B cell (primary cell): ENCODE data around the gene CCDC59. TPM values are rescaled to one million over a fixed set of nuclear protein-coding genes. Genes with fewer than 3 reads are reported as not detected.

Experiments used
- ATAC-seq: fragments of 200-7000 bp; cut with Tn5 transposase; one replicate; pipeline ENCODE4 v1.10.0; 2021; ENCODE audit warnings: low read depth, mild to moderate bottlenecking, moderate number of reproducible peaks, moderate library complexity
- CTCF ChIA-PET: fragments of 350-600 bp; sonication (Branson Sonifier 250); formaldehyde crosslinking; loops from one replicate; lab custom pipeline; 2021; ENCODE audit warnings: antibody characterized with exemption, inconsistent platforms; lab: Charles Lee
- POLR2A ChIA-PET: fragments of 350-600 bp; sonication (Branson Sonifier 250); formaldehyde crosslinking; loops from one replicate; lab custom pipeline; 2021; ENCODE audit warnings: antibody characterized with exemption; lab: Charles Lee
- DNase-seq: peaks from one replicate; pipeline ENCODE4 v3.0.0; 2013
- H2AFZ ChIP-seq: 2 replicates; pipeline ENCODE4 v1.6.1; 2012; ENCODE audit warnings: mild to moderate bottlenecking, low read depth, low read length; ENCODE audit not compliant: insufficient read depth, poor library complexity, severe bottlenecking
- H3K27ac ChIP-seq, 2 donors: 1 replicate in 1 of 2; 2 replicates in 1 of 2; pipeline ENCODE4 v1.5.1; 2012 to 2013; ENCODE audit warnings: low read length in 2 of 2, mild to moderate bottlenecking in 2 of 2, moderate library complexity in 1 of 2
- H3K27me3 ChIP-seq, 4 experiments: fragments of 200-600 bp in 1 of 4; sonication (generic) in 1 of 4; replicated peaks in 1 of 4; 1 replicate in 2 of 4; 2 replicates in 2 of 4; pipeline versions ENCODE4 v1.6.1 to v1.7.0; 2013 to 2016; ENCODE audit warnings: low read length in 3 of 4, mild to moderate bottlenecking in 2 of 4, mixed read lengths in 1 of 4, moderate library complexity in 1 of 4; ENCODE audit not compliant: insufficient read depth in 4 of 4, control insufficient read depth in 3 of 4; ENCODE audit errors: control extremely low read depth in 1 of 4
- H3K36me3 ChIP-seq, 2 experiments: replicated peaks in 1 of 2; 1 replicate in 1 of 2; 2 replicates in 1 of 2; pipeline versions ENCODE4 v1.6.1 to v1.7.1; 2013; ENCODE audit warnings: low read length in 1 of 2; ENCODE audit not compliant: insufficient read depth in 2 of 2, control insufficient read depth in 1 of 2; ENCODE audit errors: control extremely low read depth in 1 of 2, extremely low read depth in 1 of 2
- H3K4me1 ChIP-seq, 2 donors: fragments of 200-600 bp in 1 of 2; sonication (generic) in 1 of 2; 1 replicate in 1 of 2; 2 replicates in 1 of 2; pipeline versions ENCODE4 v1.5.1 to v1.6.1; 2013 to 2017; ENCODE audit warnings: low read length in 2 of 2; ENCODE audit not compliant: control insufficient read depth in 2 of 2, insufficient read depth in 2 of 2
- H3K4me2 ChIP-seq: replicated peaks from 2 replicates; pipeline ENCODE3; 2012; ENCODE audit warnings: mild to moderate bottlenecking, low read depth, low read length; ENCODE audit not compliant: poor library complexity, severe bottlenecking
- H3K4me3 ChIP-seq, 5 experiments: fragments of 200-600 bp in 1 of 5; sonication (generic) in 1 of 5; 1 replicate in 3 of 5; 2 replicates in 2 of 5; pipeline versions ENCODE4 v1.5.1 to v1.7.0; 2011 to 2016; ENCODE audit warnings: low read length in 4 of 5, mild to moderate bottlenecking in 4 of 5, low read depth in 2 of 5, control low read depth in 1 of 5, moderate library complexity in 1 of 5; ENCODE audit not compliant: insufficient read depth in 1 of 5; ENCODE audit errors: control extremely low read depth in 1 of 5, extremely low read depth in 1 of 5
- H3K79me2 ChIP-seq: fragments of 200-600 bp; sonication (generic); one replicate; pipeline ENCODE4 v1.6.0; 2016; ENCODE audit warnings: low read length; ENCODE audit not compliant: control insufficient read depth, insufficient read depth
- H3K9ac ChIP-seq: fragments of 200-600 bp; sonication (generic); 2 replicates; pipeline ENCODE4 v1.6.1; 2017; ENCODE audit warnings: mild to moderate bottlenecking, low read length, moderate library complexity
- H3K9me3 ChIP-seq, 3 donors: one replicate each; pipeline versions ENCODE4 v1.6.1 to v1.7.1; 2013; ENCODE audit warnings: low read length in 2 of 3; ENCODE audit not compliant: control insufficient read depth in 2 of 3, insufficient read depth in 1 of 3; ENCODE audit errors: control extremely low read depth in 1 of 3
- H4K20me1 ChIP-seq: 2 replicates; pipeline ENCODE4 v1.6.0; 2012; ENCODE audit warnings: mild to moderate bottlenecking, low read length; ENCODE audit not compliant: insufficient read depth, control insufficient read depth, poor library complexity, severe bottlenecking
- H3K27ac Mint-ChIP-seq: one replicate; pipeline ENCODE4 v1.8.0; 2021; ENCODE audit warnings: mixed read lengths
- H3K27me3 Mint-ChIP-seq: one replicate; pipeline ENCODE4 v1.8.0; 2021; ENCODE audit warnings: mixed read lengths
- H3K4me1 Mint-ChIP-seq: one replicate; pipeline ENCODE4 v1.8.0; 2021; ENCODE audit warnings: mixed read lengths
- H3K4me3 Mint-ChIP-seq: one replicate; pipeline ENCODE4 v1.8.0; 2021; ENCODE audit warnings: mixed read lengths
- H3K9me3 Mint-ChIP-seq: one replicate; pipeline ENCODE4 v1.8.0; 2022; ENCODE audit warnings: mixed read lengths; ENCODE audit not compliant: insufficient read depth
- CTCF ChIP-seq: fragments of 200-600 bp; IDR thresholded peaks from one replicate; pipeline ENCODE4 v1.8.0; 2022; ENCODE audit warnings: antibody characterized with exemption, mild to moderate bottlenecking
- EZH2 ChIP-seq: IDR thresholded peaks from 2 replicates; pipeline ENCODE4 v1.6.1; 2012; ENCODE audit warnings: borderline replicate concordance, low read depth, mild to moderate bottlenecking, moderate library complexity, low read length; ENCODE audit not compliant: insufficient read depth, poor library complexity, severe bottlenecking
- WGBS: methylation state at CpG from one replicate; pipeline ENCODE4 v1.1.5; 2013; ENCODE audit warnings: missing lambda C conversion rate; ENCODE audit not compliant: insufficient coverage; 5-methylcytosine and 5-hydroxymethylcytosine counted together
- intact Hi-C: fragments of 100-400 bp; cut with micrococcal nuclease; formaldehyde crosslinking; loops from one replicate; pipeline ENCODE4 v1.10.0; 2022
- polyA plus RNA-seq: library from polyadenylated mRNA; depleted of rRNA; stranded (reverse); fragments of >200 nt; gene quantifications from 2 replicates; pipeline ENCODE4 v1.2.3, GENCODE V29; 2012
- total RNA-seq, 2 donors: library from RNA; stranded (reverse); fragments of 120-200 nt in 1 of 2; gene quantifications; 1 replicate in 1 of 2; 2 replicates in 1 of 2; pipeline versions ENCODE4 v1.2.3 to v1.2.4, GENCODE V29; 2013 to 2022

Gene CCDC59
- total and polyA plus RNA-seq, 2 donors (not counting 1 experiment from before 2014, with no cell fraction given): 54.7 to 55.0 TPM

- no peak overlapping the region for H3K4me3 Mint-ChIP-seq
- ATAC-seq (no peak), DNase-seq (no peak)
- Histone ChIP-seq H3K27ac (no peak overlapping the region), H3K9ac (no peak overlapping the region), H3K9me3 (no peaks in the 10 kb centered on the region), H3K79me2 (no peaks in the 10 kb centered on the region), H3K4me1 (no peaks in the 10 kb centered on the region), H3K4me2 (no peak overlapping the region), H3K27me3 (no peaks in the 10 kb centered on the region), H4K20me1 (no peaks in the 10 kb centered on the region), H3K4me3 (no peak overlapping the region), H3K36me3 (no peaks in the 10 kb centered on the region), H2AFZ (no peak overlapping the region)
- intact Hi-C loops: no loop called here
- no peaks in the 10 kb centered on the region for H3K4me1 Mint-ChIP-seq
- WGBS: no CpG with 5 or more reads among the region's 4 CpGs
- ChIA-PET CTCF (no interaction called here), POLR2A (no interaction called here)
- no peaks in the 10 kb centered on the region for H3K27me3 Mint-ChIP-seq
- no peaks in the 10 kb centered on the region for H3K9me3 Mint-ChIP-seq
- no peak overlapping the region for H3K27ac Mint-ChIP-seq
- TF ChIP-seq CTCF: no peak
- TF ChIP-seq EZH2: no peak
Observed at GRCh38 chr12:82325540-82326336, 32.4 kb downstream of the CCDC59 start.

GRCh38 chr12:82319276-82319675 lies 38.9 kb downstream of the CCDC59 start:
- no peaks in the 10 kb centered on the region for H3K27me3 ChIP-seq
- H2AFZ ChIP-seq: no peak overlapping the region
- no CpG with 5 or more reads among the region's 1 CpG for WGBS
- no peak for TF ChIP-seq EZH2
- no peak for TF ChIP-seq CTCF
- H3K4me3 ChIP-seq: no peak overlapping the region
- no peak overlapping the region for H3K4me2 ChIP-seq
- H4K20me1 ChIP-seq: no peaks in the 10 kb centered on the region
- Mint-ChIP-seq H3K4me3 (no peak overlapping the region), H3K9me3 (no peaks in the 10 kb centered on the region), H3K27me3 (no peaks in the 10 kb centered on the region), H3K27ac (no peak overlapping the region), H3K4me1 (no peaks in the 10 kb centered on the region)
- ChIA-PET CTCF (no interaction called here), POLR2A (no interaction called here)
- ATAC-seq (no peak), DNase-seq (no peak)
- H3K27ac ChIP-seq: no peak overlapping the region
- H3K9me3 ChIP-seq: no peaks in the 10 kb centered on the region
- no peak overlapping the region for H3K9ac ChIP-seq
- H3K79me2 ChIP-seq: no peaks in the 10 kb centered on the region
- intact Hi-C loops: no loop called here
- H3K4me1 ChIP-seq: no peaks in the 10 kb centered on the region
- H3K36me3 ChIP-seq: no peaks in the 10 kb centered on the region
